RWPE1 (cell line): ENCODE data around the gene PTPRD.
A peak's percentile ranks its signal among the peaks of the same experiment; 100 is the strongest.

Experiments
- CTCF ChIA-PET: fragments of 350-600 bp; sonication (Branson Sonifier 250); formaldehyde crosslinking; extraction: SDS; loops from one replicate; lab custom pipeline; 2021; lab: Yijun Ruan, JAX
- POLR2A ChIA-PET: fragments of 400-600 bp; formaldehyde crosslinking; extraction: SDS; loops from one replicate; lab custom pipeline; 2020; ENCODE audit warnings: antibody characterized with exemption; ENCODE audit not compliant: low non-redundant PET; lab: Yijun Ruan, JAX
- DNase-seq: peaks from one replicate; pipeline ENCODE4 v3.0.0; 2012; ENCODE audit warnings: low spot score
- H3K27ac ChIP-seq: fragments of 450-650 bp; 2 replicates; pipeline ENCODE4 v1.5.1; 2017
- TF ChIP-seq, protein P1 (sequence below): fragments of 450-650 bp; conservative IDR thresholded peaks from 2 replicates; pipeline ENCODE4 v1.5.1; 2017; ENCODE audit warnings: low read depth, mild to moderate bottlenecking

PTPRD gene

GRCh38 chr9:10571699-10572098, 41.1 kb downstream of the PTPRD start:
- CTCF ChIA-PET, result interaction anchor here (0.6 kb wide), 1 partner anchor 721 kb away, joined by 3 read pairs; no protein-coding TSS in a partner anchor
- no peak for DNase-seq
- POLR2A ChIA-PET, result no interaction called here
- TF ChIP-seq, protein P1, sequence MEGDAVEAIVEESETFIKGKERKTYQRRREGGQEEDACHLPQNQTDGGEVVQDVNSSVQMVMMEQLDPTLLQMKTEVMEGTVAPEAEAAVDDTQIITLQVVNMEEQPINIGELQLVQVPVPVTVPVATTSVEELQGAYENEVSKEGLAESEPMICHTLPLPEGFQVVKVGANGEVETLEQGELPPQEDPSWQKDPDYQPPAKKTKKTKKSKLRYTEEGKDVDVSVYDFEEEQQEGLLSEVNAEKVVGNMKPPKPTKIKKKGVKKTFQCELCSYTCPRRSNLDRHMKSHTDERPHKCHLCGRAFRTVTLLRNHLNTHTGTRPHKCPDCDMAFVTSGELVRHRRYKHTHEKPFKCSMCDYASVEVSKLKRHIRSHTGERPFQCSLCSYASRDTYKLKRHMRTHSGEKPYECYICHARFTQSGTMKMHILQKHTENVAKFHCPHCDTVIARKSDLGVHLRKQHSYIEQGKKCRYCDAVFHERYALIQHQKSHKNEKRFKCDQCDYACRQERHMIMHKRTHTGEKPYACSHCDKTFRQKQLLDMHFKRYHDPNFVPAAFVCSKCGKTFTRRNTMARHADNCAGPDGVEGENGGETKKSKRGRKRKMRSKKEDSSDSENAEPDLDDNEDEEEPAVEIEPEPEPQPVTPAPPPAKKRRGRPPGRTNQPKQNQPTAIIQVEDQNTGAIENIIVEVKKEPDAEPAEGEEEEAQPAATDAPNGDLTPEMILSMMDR, result no peak
- no peak overlapping the region for H3K27ac ChIP-seq

DNA sequence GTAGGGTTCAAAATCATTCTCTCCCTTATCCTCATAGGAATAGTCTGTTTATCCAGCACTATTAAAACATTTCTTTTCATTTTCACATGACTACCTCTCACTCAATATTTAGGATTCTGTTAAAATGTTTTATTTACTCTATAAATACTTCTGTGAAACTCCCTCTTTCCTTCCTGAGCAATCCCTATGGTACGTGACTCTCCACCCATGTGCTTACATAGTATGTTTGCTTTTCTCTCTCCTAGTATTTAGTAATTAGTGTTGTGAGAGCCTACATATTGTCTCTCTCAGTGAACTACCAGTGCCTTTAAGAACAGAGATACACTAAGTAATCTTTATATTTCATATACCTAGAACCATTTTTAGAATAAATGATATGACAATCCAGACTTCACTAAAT, 46.0 kb downstream of the PTPRD start:
- POLR2A ChIA-PET, result no interaction called here
- CTCF ChIA-PET, result no interaction called here
- no peak overlapping the region for H3K27ac ChIP-seq
- TF ChIP-seq, protein P1, result no peak
- no peak for DNase-seq

- ChIA-PET POLR2A (no interaction called here), CTCF (interaction anchor here (0.6 kb wide), 1 partner anchor 58 kb away, joined by 3 read pairs; no protein-coding TSS in a partner anchor)
- H3K27ac ChIP-seq, result no peak overlapping the region
- peak; percentile 87 for DNase-seq
- TF ChIP-seq, protein P1, result no peak
Observed at GRCh38 chr9:10562581-10563343, 50.0 kb downstream of the PTPRD start.

DNA sequence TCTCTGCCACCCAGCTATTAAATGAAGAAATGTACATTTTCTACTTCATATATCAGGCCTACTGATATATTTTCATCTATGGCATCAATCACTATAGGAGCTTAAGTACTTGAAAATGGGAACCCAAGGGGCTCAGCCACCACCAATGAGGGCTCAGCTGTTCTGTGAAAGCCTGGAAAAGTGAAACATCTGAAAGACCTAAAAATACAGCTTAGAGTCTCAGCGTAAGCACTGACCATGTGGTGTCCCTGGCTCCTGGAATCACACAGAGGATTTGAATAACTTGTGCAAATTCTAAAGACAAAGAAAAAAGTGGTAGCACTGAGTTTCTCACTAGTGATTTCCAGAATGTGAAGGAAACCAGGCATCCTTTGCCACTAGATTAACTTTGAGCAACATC, 64.5 kb downstream of the PTPRD start:
- no peak overlapping the region for H3K27ac ChIP-seq
- ChIA-PET POLR2A (no interaction called here), CTCF (no interaction called here)
- TF ChIP-seq, protein P1, result no peak
- no peak for DNase-seq

DNA sequence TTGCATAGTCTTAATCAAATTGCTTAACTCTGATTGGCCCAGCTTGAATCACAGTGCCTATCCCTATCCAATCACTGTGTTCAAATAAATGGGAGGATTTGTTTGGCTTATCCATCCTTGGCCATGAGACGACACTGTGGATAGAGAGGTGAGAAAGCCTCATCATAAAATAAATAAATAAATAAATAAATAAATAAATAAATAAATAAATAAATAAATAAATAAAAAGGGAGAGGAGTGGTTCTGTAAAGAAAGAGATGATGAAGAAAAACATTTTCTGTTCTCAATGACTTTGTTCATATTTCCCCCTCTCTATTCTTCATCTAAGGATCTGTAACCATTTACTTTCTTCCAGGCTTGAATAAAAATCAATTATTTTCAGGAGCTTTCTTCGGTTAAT, 74.7 kb downstream of the PTPRD start:
- DNase-seq, result no peak
- ChIA-PET POLR2A (no interaction called here), CTCF (interaction anchor here (0.7 kb wide), 1 partner anchor 184 kb away, joined by 4 read pairs; no protein-coding TSS in a partner anchor)
- no peak overlapping the region for H3K27ac ChIP-seq
- TF ChIP-seq, protein P1, result no peak

GRCh38 chr9:10534850-10535249, 78.0 kb downstream of the PTPRD start:
- no peak for DNase-seq
- H3K27ac ChIP-seq, result no peak overlapping the region
- ChIA-PET CTCF (no interaction called here), POLR2A (no interaction called here)
- TF ChIP-seq, protein P1, result no peak
